Activated CD4-positive, CD25-positive, alpha-beta regulatory T cell (primary cell): ENCODE data around the gene BIRC7.

Source experiments
- DNase-seq, 4 experiments: peaks; one replicate each; lab custom pipeline; 2025; lab: John Stamatoyannopoulos, UW

Gene BIRC7

GRCh38 chr20:63281742-63282665, 46.3 kb downstream of the BIRC7 start:
- no peak for DNase-seq

- DNase-seq: no peak
Measured at GRCh38 chr20:63282946-63283345, 47.2 kb downstream of the BIRC7 start.

GRCh38 chr20:63283397-63284082, 47.8 kb downstream of the BIRC7 start:
- DNase-seq: no peak

GRCh38 chr20:63284083-63284440, 48.4 kb downstream of the BIRC7 start:
- no peak for DNase-seq

GRCh38 chr20:63284544-63284949, 48.8 kb downstream of the BIRC7 start:
- no peak for DNase-seq

GRCh38 chr20:63284981-63285524, 49.3 kb downstream of the BIRC7 start:
- DNase-seq: no peak

- no peak for DNase-seq
Measured at GRCh38 chr20:63285636-63286615, 50.2 kb downstream of the BIRC7 start.

- no peak for DNase-seq
Measured at GRCh38 chr20:63286781-63287696, 51.3 kb downstream of the BIRC7 start.

GRCh38 chr20:63287697-63288580, 52.2 kb downstream of the BIRC7 start:
- DNase-seq: no peak

- DNase-seq: no peak
Measured at GRCh38 chr20:63288581-63289251, 53.0 kb downstream of the BIRC7 start.

GRCh38 chr20:63289311-63290135, 53.8 kb downstream of the BIRC7 start:
- no peak for DNase-seq
